DLD1 (cell line): ENCODE data around the gene CNTN4.

Experiments
- in situ Hi-C: cut with HindIII; loops from 2 replicates; pipeline ENCODE4 v1.10.0; 2017; ENCODE audit warnings: low sequenced_read_pairs

CNTN4 gene

GRCh38 chr3:3013317-3014052, 914.8 kb downstream of the CNTN4 start:
- in situ Hi-C loops = no loop called here

GRCh38 chr3:3015185-3016089, 916.8 kb downstream of the CNTN4 start:
- in situ Hi-C loops = no loop called here

- in situ Hi-C loops = no loop called here
Measured at GRCh38 chr3:3016226-3016625, 917.6 kb downstream of the CNTN4 start.

GRCh38 chr3:3020209-3020608, 921.5 kb downstream of the CNTN4 start:
- in situ Hi-C loops = no loop called here

- in situ Hi-C loops = no loop called here
Measured at GRCh38 chr3:3023111-3023745, 924.6 kb downstream of the CNTN4 start.

- in situ Hi-C loops = no loop called here
Measured at GRCh38 chr3:3027976-3028567, 929.4 kb downstream of the CNTN4 start.

GRCh38 chr3:3031326-3031725, 932.7 kb downstream of the CNTN4 start:
- in situ Hi-C loops = no loop called here

GRCh38 chr3:3037156-3037555, 938.5 kb downstream of the CNTN4 start:
- in situ Hi-C loops = no loop called here

GRCh38 chr3:3038201-3038991, 939.7 kb downstream of the CNTN4 start:
- in situ Hi-C loops = no loop called here

GRCh38 chr3:3053974-3054373, 955.3 kb downstream of the CNTN4 start:
- in situ Hi-C loops = no loop called here

GRCh38 chr3:3059645-3060044, 961.0 kb downstream of the CNTN4 start:
- in situ Hi-C loops = no loop called here

GRCh38 chr3:3064297-3064696, 965.6 kb downstream of the CNTN4 start:
- in situ Hi-C loops = no loop called here

- in situ Hi-C loops = no loop called here
Measured at GRCh38 chr3:3065876-3066275, 967.2 kb downstream of the CNTN4 start.

GRCh38 chr3:3066378-3066777, 967.7 kb downstream of the CNTN4 start:
- in situ Hi-C loops = no loop called here

- in situ Hi-C loops = no loop called here
Measured at GRCh38 chr3:3066910-3067309, 968.2 kb downstream of the CNTN4 start.

GRCh38 chr3:3068358-3068881, 969.8 kb downstream of the CNTN4 start:
- in situ Hi-C loops = no loop called here

GRCh38 chr3:3069723-3070122, 971.1 kb downstream of the CNTN4 start:
- in situ Hi-C loops = no loop called here

GRCh38 chr3:3071136-3071535, 972.5 kb downstream of the CNTN4 start:
- in situ Hi-C loops = no loop called here

GRCh38 chr3:3074551-3075257, 976.0 kb downstream of the CNTN4 start:
- in situ Hi-C loops = no loop called here

GRCh38 chr3:3080309-3080708, 981.6 kb downstream of the CNTN4 start:
- in situ Hi-C loops = no loop called here
